ENCODE results near the gene ZNF496.

The ZNF496 gene

DNA sequence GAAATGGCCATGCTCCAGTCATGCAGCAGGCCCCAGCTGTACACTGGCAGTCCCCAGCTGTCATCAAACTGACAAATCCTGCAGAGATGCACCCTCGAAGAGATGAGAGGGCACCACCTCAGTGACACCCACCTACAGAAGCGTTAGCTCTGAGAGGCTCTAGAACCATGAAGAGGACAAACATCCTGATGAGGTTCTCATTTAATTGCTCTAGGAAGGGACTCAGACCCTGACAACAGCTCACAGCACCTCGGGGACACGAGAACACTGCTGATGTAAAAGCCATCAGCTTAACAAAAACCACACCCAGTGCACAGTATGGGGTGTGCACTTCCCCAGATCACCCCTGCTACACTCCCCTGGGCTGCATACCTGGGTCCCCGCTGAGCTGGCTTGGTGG is 3.4 kb downstream of the ZNF496 start:
- no peak for DNase-seq (ENCODE audit: low read depth)

DNA sequence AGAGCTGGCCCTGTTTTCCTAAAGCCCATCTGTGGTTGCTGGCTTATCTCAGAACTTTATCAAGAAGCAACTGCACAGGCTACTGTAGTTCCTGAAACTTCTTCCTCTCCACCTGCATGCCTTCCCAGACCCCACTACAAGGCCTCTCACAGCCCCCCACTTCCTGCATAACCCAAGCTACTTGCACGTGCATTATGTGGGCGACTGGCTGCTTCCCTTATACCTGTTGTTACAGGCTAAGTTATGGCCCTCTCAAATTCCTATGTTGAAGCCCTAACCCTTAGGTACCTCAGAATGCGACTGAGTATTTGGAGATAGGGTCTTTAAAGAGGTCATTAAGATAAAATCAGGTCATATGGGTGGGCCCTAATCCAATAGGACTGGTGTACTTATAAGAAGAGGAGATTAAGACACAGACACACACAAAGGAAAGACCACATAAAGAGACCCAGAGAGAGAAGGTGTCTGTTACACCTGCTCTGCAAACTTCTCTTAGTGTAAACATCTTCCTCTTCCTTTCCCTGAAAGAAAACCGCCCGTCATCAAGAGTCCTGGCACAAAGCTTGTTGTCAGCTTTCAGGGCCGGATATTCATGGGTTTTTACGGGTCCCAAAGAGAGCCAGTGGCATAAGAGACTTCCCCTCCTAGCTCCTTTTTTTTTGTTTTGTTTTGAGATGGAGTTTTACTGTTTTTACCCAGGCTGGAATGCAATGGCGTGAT is 5.1 kb downstream of the ZNF496 start:
- DNase-seq (ENCODE audit: low read depth) = no peak

GRCh38 chr1:247324923-247325322 is 6.7 kb downstream of the ZNF496 start:
- no peak for DNase-seq (ENCODE audit: low read depth)

DNA sequence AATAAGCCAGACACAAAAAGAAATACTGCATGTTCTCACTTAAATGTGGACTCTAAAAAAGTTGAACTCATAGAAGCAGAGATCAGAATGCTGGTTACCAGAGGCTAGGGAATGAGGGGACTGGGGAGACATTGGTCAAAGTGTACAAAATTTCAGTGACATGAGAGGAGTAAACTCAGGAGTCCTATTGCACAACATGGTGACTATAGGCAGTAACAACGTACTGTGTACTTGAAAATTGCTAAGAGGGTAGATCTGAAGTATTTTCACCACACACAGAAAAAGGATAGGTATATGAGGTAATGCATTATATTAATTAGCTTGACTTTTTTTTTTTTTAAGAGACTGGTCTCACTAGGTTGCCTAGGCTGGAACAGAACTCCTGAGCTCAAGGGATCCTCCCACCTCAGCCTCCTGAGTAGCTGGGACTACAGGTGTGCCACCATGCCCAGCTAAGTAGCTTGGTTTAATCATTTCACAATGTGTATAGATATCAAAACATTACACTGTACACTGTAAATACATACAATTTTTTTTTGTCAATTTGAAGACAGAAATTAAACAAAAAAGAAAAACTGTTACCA is 7.4 kb downstream of the ZNF496 start:
- no peak for DNase-seq (ENCODE audit: low read depth)

GRCh38 chr1:247322849-247323586 is 8.6 kb downstream of the ZNF496 start:
- DNase-seq (ENCODE audit: low read depth) = no peak

- DNase-seq (ENCODE audit: low read depth) = no peak
Observed at GRCh38 chr1:247322442-247322841, 9.2 kb downstream of the ZNF496 start.

DNA sequence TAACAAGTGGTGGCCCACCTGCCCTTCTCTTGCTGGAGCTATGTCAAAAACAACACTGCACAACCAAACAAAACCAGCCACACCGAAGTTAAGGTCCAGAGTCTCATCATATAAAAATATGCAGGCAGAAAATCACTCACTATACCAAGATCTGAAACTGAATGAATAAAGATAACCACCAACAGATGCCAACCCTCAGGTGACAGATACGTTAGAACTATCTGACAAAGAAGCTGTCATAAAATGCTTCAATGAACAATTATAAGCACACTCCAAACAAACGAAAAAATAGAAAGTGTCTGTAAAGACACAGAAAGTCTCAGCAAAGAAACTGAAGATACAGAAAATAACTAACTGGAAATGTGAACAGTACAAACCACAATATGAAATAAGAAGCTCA is 14.0 kb downstream of the ZNF496 start:
- no peak for DNase-seq (ENCODE audit: low read depth)

- DNase-seq (ENCODE audit: low read depth) = no peak
Observed at GRCh38 chr1:247316590-247317197, 15.0 kb downstream of the ZNF496 start.

- DNase-seq (ENCODE audit: low read depth) = no peak
Observed at GRCh38 chr1:247304031-247304430, 27.6 kb downstream of the ZNF496 start.

DNA sequence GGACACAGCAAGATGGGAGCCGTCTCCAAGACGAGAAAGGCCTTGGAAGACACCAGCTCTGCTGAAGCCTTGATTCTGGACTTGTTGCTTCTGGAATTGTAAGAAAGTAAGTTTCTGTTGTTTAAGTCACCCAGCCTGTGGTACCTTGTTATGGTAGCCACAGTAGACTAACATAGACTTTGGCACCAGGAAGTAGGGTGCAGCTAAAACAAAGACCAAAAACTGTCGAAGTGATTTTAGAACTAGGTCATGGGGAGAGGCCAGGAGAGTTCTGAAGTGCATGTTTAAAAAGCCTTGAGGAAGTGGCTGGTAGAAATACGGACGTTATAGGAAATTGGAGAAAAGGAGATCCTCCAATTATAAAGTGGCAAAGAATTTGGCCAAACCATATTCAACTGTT is 28.5 kb downstream of the ZNF496 start:
- DNase-seq (ENCODE audit: low read depth) = no peak

DNA sequence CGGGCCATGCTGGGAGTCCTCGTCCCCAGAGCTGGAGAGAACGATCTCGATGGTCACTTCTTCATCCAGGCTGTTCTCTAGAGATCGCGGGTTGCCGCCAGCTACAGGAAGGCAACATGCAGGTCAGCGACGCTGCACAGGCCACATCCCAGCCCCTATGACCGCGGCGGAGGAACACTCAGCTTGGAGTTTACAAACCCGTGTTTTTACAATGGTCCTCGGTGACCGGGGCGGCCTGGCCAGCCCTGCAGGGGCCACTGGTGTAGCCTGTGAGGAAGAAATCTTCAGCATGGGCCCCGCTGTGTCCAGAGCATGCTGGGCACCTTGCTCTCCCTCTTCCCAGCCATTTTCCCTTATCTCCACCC is 30.5 kb downstream of the ZNF496 start:
- no peak for DNase-seq (ENCODE audit: low read depth)

- no peak for DNase-seq (ENCODE audit: low read depth)
Observed at GRCh38 chr1:247300491-247301175, 31.0 kb downstream of the ZNF496 start.

DNA sequence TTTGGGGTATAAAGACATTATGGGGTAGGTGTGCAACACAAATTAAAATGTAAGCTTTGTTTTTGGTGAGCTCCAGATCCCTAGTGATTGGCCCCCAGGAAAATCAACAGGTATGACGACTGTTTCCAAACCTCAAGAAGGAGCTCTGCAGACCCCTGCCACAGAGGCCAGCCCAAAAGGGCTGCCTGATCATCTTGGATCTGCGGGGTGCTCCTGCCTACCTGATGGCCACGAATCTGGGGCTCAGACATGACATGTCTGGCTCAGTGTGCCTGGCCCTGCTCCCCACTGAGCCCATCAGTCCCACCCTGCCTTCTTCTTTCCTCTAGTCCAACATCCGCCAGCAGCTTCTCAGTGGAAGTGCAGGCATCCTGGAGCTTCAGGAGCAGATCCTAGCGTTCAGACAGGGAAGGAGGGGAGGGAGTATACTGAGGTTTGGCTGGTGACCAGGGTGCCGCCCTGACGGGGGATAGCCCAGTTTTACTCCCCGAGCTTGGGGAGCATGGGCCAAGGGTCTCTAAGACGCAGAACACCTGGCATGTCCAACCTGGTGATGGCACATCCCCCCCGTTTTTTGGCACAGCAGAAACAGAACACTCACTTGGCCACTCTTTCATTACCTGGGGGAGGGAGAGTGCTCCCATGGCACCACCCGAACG is 31.8 kb downstream of the ZNF496 start:
- no peak for DNase-seq (ENCODE audit: low read depth)

GRCh38 chr1:247298701-247299100 is 33.0 kb downstream of the ZNF496 start:
- no peak for DNase-seq (ENCODE audit: low read depth)

DNA sequence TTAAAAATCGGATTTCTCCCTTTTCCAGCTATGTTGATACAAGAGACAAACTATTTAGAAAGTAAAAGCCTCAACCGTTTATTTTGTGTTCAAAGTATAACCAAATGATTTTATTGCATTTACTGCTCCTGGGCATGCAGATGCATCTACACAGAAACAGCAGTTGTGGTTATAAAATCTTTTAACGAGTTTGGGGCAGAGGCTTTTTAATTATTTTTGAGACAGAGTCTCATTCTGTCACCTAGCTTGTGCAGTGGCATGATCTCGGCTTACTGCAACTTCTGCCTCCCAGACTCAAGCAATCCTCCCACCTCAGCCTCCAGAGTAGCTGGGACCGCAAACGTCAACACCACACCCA is 33.6 kb downstream of the ZNF496 start:
- no peak for DNase-seq (ENCODE audit: low read depth)

- no peak for DNase-seq (ENCODE audit: low read depth)
Observed at GRCh38 chr1:247297263-247298123, 34.2 kb downstream of the ZNF496 start.

DNA sequence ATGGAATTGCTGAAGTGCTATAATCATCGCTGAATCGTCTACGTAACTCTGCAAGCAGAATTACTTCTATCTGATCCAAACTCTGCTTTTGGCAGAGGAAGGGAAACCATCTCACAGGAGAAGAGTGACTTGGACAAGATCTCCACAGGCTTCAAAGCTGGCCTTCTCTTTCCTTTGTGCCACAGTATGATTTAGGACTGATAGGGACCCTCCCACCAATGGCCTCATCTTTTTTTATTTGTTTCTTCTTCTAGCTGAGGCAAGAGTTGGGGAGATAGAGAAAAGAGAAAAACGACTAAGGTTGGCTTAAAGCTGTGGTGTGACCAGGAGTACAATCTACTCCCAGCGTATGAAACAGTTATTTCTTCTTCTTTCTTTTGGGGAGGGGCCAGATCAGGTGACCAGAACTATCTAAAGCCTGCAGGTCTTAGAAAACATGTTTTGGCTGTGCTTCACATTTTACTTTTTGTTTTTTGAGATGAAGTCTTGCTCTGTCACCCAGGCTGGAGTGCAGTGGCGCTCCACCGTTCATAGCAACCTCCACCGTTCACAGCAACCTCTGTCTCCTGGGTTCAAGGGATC is 35.0 kb downstream of the ZNF496 start:
- DNase-seq (ENCODE audit: low read depth) = no peak

DNA sequence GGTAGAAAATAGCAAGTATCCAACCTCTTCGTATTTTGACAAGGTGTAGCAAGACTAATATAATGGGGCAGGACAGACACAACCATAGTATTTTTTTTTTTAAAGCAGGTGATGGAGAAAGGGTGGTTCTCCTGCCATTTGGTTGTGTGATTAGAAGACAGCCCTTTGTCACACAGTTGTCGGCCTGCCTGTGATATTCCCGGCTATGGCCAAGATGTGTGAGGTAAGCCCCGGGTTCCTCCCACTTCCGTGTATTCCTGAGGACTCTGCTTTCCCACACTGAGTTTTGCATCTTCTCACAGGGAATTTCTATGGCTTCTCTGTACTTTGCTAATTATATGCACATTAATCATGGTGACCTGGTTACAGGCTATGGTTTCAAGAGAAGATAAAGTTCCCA is 35.9 kb downstream of the ZNF496 start:
- no peak for DNase-seq (ENCODE audit: low read depth)

DNA sequence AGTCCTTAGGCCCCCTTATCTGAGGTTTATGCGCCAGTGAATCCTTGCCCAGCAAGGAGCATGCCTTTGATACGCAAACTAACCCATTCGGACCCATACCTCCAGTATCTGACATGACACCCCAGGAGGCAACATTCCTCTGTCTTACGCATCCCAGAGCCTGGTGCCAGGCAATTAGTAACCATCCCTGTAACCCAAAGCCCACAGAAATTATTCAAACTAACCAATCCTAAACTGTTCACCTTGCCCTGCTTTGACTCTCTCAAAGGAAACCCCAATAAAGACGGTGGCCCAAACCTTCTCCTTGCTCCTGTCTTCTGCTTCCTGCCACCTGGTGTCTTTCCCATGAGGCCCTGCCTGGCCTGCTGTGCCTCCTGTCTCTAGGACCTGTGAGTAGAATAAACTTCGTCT is 36.4 kb downstream of the ZNF496 start:
- no peak for DNase-seq (ENCODE audit: low read depth)

- DNase-seq (ENCODE audit: low read depth) = peak; percentile 13
Observed at GRCh38 chr1:247294282-247294681, 37.4 kb downstream of the ZNF496 start.

GRCh38 chr1:247293047-247293446 is 38.6 kb downstream of the ZNF496 start:
- no peak for DNase-seq (ENCODE audit: low read depth)
